Left lung (tissue), 14 donors: ENCODE measurements around the gene NKIRAS2. TPM values are rescaled to one million over a fixed set of nuclear protein-coding genes. Genes with fewer than 3 reads are reported as not detected.
A peak's percentile ranks its signal among the peaks of the same experiment; 100 is the strongest.

Source experiments
- ATAC-seq: fragments of 200-7000 bp; cut with Tn5 transposase; one replicate; pipeline ENCODE4 v1.9.1; 2020; ENCODE audit warnings: moderate library complexity
- DNase-seq, 4 donors: peaks; one replicate each; pipeline ENCODE4 v3.0.0-alpha.2; 2013 to 2020
- H3K27ac ChIP-seq, 2 donors: fragments of 200-600 bp; sonication (generic) in 1 of 2; one replicate each; pipeline versions ENCODE4 v1.5.0 to v1.8.0; 2020 to 2021
- H3K27me3 ChIP-seq, 2 donors: fragments of 200-600 bp; sonication (generic) in 1 of 2; one replicate each; pipeline versions ENCODE4 v1.5.0 to v1.8.0; 2020 to 2021
- H3K36me3 ChIP-seq, 2 donors: fragments of 200-600 bp; sonication (generic) in 1 of 2; one replicate each; pipeline versions ENCODE4 v1.5.0 to v1.8.0; 2020 to 2021
- H3K4me1 ChIP-seq, 2 donors: fragments of 200-600 bp; one replicate each; pipeline ENCODE4 v1.8.0; 2021
- H3K4me3 ChIP-seq, 2 donors: fragments of 200-600 bp; sonication (generic) in 1 of 2; one replicate each; pipeline versions ENCODE4 v1.5.0 to v1.8.0; 2020 to 2021; ENCODE audit warnings: mild to moderate bottlenecking in 1 of 2
- H3K9me3 ChIP-seq, 2 donors: fragments of 200-600 bp; sonication (generic) in 1 of 2; one replicate each; pipeline versions ENCODE4 v1.5.0 to v1.8.0; 2020 to 2021
- intact Hi-C, 2 donors: fragments of 100-400 bp; cut with DNase I; formaldehyde crosslinking; loops; one replicate each; pipeline versions ENCODE4 v1.11.2 to v1.14.2; 2022
- long read RNA-seq, 12 donors: library from polyadenylated mRNA in 2 of 12; unstranded in 2 of 12; transcript quantifications; one replicate each; pipeline ENCODE4 v2.0.0 and lab custom pipeline, GENCODE V29; 2019 to 2026
- polyA plus RNA-seq, 6 donors: library from polyadenylated mRNA; unstranded; fragments of 120-200 nt; gene quantifications; one replicate each; pipeline ENCODE4 v1.2.1, GENCODE V29; 2013; ENCODE audit not compliant: insufficient read length in 6 of 6
- total RNA-seq, 2 donors: library from RNA; stranded (reverse); fragmentation: NEBNext Ultra II Directional; extraction: Animal tissue kit (Norgen Biotek cat#: 25700); gene quantifications; one replicate each; pipeline ENCODE4 v1.2.1, GENCODE V29; 2021
- TF ChIP-seq, protein P1 (sequence below), 2 donors: fragments of 200-600 bp; sonication (generic) in 1 of 2; IDR thresholded peaks; one replicate each; pipeline versions ENCODE4 v1.5.0 to v1.8.0; 2021; ENCODE audit warnings: antibody characterized with exemption in 2 of 2
- donor health status: DM: no; HTN: yes; CAD: no.
- donor health status: DM: no; HTN: no; CAD: no.

NKIRAS2 gene
- total RNA-seq, result 10 to 100 TPM; 29.6 to 32.3 TPM
- 10 to 100 TPM; 43.0 to 50.1 (median 46.9) TPM for polyA plus RNA-seq
- long read RNA-seq, donor 1, full-length matches to known transcripts, result 46 of 46 reads
- long read RNA-seq, donor 1, partial matches to known transcripts, result 0 of 46 reads
- long read RNA-seq, donor 1, other reads (novel, unspliced or antisense), result 0 of 46 reads
- long read RNA-seq, donor 2, full-length matches to known transcripts, result 29 of 29 reads
- long read RNA-seq, donor 2, partial matches to known transcripts, result 0 of 29 reads
- long read RNA-seq, donor 2, other reads (novel, unspliced or antisense), result 0 of 29 reads
- long read RNA-seq, donor 3, full-length matches to known transcripts, result 27 of 27 reads
- long read RNA-seq, donor 3, partial matches to known transcripts, result 0 of 27 reads
- long read RNA-seq, donor 3, other reads (novel, unspliced or antisense), result 0 of 27 reads
- long read RNA-seq, donor 4, transcript NKIRAS2-206 (4 exons, 1,909 nt), result major isoform, 26 of 36 reads
- long read RNA-seq, donor 4, partial matches to known transcripts, result 0 of 36 reads
- long read RNA-seq, donor 4, other reads (novel, unspliced or antisense), result 5 of 36 reads
- long read RNA-seq, donor 5, full-length matches to known transcripts, result 32 of 32 reads
- long read RNA-seq, donor 5, partial matches to known transcripts, result 0 of 32 reads
- long read RNA-seq, donor 5, other reads (novel, unspliced or antisense), result 0 of 32 reads
- long read RNA-seq, donor 6, full-length matches to known transcripts, result 15 of 35 reads
- long read RNA-seq, donor 6, partial matches to known transcripts, result 20 of 35 reads
- long read RNA-seq, donor 6, other reads (novel, unspliced or antisense), result 0 of 35 reads
- long read RNA-seq, donor 7, transcript NKIRAS2-206 (4 exons, 1,909 nt), result major isoform, 10 of 15 reads
- long read RNA-seq, donor 7, partial matches to known transcripts, result 0 of 15 reads
- long read RNA-seq, donor 7, other reads (novel, unspliced or antisense), result 0 of 15 reads
- long read RNA-seq, donor 8, full-length matches to known transcripts, result 47 of 223 reads
- long read RNA-seq, donor 8, partial matches to known transcripts, result 160 of 223 reads
- long read RNA-seq, donor 8, other reads (novel, unspliced or antisense), result 16 of 223 reads
- long read RNA-seq, donor 9, result 0 reads
- long read RNA-seq, donor 10, transcript NKIRAS2-207 (4 exons, 1,461 nt), result minor isoform, 6 of 53 reads
- long read RNA-seq, donor 10, transcript NKIRAS2-206 (4 exons, 1,909 nt), result major isoform, 39 of 53 reads
- long read RNA-seq, donor 10, partial matches to known transcripts, result 0 of 53 reads
- long read RNA-seq, donor 10, other reads (novel, unspliced or antisense), result 5 of 53 reads
- long read RNA-seq, donor 11, result 0 reads
- long read RNA-seq, donor 12, full-length matches to known transcripts, result 30 of 30 reads
- long read RNA-seq, donor 12, partial matches to known transcripts, result 0 of 30 reads
- long read RNA-seq, donor 12, other reads (novel, unspliced or antisense), result 0 of 30 reads

DNA sequence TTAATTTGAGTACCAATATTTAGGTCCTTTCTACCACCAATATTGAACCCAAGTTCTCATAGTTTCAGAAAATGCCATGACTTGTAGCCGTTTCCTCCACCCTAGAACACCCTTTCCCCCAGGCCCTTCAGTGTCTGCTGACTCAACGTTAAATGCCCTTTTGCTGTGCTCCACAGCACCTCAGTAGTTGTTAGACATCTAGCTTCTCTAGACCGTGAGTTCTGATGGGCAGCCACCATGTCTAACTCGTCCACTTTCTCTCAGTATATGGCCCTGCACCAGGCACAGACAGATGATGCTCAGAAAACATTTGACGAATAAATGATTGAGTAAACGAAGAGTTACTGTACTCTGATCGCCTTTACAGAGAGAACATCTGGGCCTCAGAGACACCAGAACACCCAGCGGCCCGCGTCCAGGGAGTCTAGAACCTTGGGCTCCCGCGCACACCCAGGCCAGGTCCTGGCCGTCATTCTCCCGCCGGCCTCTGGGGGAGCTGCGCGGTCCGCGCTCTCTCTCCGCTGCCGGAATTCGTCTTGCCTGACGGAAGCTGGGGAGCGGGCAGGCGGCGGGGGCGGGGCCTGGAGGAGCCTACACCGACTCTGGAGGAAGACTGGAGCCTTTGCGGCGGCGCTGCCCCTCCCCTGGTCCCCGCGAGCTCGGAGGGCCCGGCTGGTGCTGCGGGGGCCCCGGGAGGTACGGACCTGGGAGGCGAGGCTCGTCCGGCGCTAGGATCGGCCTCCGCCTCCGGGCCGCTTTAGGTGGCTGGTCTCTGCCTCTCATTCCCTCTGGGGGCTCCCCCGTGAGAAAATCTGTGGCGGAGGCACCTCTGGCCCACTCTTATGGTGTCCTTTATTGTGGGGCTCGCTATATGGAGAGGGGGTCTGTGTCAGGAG is at the start of gene NKIRAS2:
TSS of gene NKIRAS2 (plus strand) at position 582 of the 896 bp plus-strand sequence. CDS start 1,488 bp downstream, outside the sequence.
- H3K4me1 ChIP-seq, result peaks cover 34 to 72% of the 10 kb centered on the region in 2 donors
- TF ChIP-seq, protein P1, sequence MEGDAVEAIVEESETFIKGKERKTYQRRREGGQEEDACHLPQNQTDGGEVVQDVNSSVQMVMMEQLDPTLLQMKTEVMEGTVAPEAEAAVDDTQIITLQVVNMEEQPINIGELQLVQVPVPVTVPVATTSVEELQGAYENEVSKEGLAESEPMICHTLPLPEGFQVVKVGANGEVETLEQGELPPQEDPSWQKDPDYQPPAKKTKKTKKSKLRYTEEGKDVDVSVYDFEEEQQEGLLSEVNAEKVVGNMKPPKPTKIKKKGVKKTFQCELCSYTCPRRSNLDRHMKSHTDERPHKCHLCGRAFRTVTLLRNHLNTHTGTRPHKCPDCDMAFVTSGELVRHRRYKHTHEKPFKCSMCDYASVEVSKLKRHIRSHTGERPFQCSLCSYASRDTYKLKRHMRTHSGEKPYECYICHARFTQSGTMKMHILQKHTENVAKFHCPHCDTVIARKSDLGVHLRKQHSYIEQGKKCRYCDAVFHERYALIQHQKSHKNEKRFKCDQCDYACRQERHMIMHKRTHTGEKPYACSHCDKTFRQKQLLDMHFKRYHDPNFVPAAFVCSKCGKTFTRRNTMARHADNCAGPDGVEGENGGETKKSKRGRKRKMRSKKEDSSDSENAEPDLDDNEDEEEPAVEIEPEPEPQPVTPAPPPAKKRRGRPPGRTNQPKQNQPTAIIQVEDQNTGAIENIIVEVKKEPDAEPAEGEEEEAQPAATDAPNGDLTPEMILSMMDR (IDR thresholded peaks at IDR 0.05), result peak; percentile 94 to 98
- intact Hi-C loops, result loop anchor here in 1 of 2 donors (10.0 kb wide), 2 partner anchors 55 to 95 kb away; partner anchors contain the start of genes CNP and DHX58
- H3K4me3 ChIP-seq, result peak within 1 kb of the TSS; percentile 80 to 89
- H3K27ac ChIP-seq, result peak within 1 kb of the TSS; percentile 67 to 84
- no peaks in the 10 kb centered on the region for H3K9me3 ChIP-seq
- ATAC-seq (peak; percentile 82), DNase-seq (peak; percentile 81 to 100 (median 94))
- no peaks in the 10 kb centered on the region for H3K27me3 ChIP-seq
- H3K36me3 ChIP-seq, result peaks cover 0 to 28% of the 10 kb centered on the region in 2 donors

DNA sequence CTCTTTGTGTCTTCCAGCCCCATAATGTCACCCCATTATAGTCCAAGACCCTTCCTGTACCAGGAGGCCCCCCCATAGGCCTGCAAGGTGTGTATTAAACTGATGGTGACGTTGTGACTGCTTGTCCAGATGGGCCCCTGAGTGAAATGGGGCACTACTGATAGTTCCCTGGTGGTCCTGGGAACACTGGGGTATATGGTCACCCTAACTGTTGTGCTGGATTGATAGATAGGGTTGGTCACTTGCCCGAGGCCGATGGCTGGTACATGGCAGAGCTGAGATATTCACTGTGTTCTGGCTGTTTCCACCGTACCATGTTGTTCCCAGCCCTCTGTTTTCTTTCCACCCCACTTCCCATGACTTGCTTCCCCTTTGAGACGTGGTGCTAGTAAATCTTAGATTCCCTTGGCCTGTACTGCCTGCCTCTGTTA is 49.0 kb upstream of the NKIRAS2 start:
- DNase-seq (peak in 1 of 4 donors; percentile 1), ATAC-seq (no peak)
- H3K27me3 ChIP-seq, result no peaks in the 10 kb centered on the region
- H3K9me3 ChIP-seq, result no peaks in the 10 kb centered on the region
- H3K4me3 ChIP-seq, result no peak overlapping the region
- TF ChIP-seq, protein P1 (IDR thresholded peaks at IDR 0.05), result no peak
- intact Hi-C loops, result no loop called here
- H3K27ac ChIP-seq, result no peak overlapping the region
- H3K4me1 ChIP-seq, result peaks cover 3 to 56% of the 10 kb centered on the region in 2 donors
- peaks cover 0 to 73% of the 10 kb centered on the region in 2 donors for H3K36me3 ChIP-seq

DNA sequence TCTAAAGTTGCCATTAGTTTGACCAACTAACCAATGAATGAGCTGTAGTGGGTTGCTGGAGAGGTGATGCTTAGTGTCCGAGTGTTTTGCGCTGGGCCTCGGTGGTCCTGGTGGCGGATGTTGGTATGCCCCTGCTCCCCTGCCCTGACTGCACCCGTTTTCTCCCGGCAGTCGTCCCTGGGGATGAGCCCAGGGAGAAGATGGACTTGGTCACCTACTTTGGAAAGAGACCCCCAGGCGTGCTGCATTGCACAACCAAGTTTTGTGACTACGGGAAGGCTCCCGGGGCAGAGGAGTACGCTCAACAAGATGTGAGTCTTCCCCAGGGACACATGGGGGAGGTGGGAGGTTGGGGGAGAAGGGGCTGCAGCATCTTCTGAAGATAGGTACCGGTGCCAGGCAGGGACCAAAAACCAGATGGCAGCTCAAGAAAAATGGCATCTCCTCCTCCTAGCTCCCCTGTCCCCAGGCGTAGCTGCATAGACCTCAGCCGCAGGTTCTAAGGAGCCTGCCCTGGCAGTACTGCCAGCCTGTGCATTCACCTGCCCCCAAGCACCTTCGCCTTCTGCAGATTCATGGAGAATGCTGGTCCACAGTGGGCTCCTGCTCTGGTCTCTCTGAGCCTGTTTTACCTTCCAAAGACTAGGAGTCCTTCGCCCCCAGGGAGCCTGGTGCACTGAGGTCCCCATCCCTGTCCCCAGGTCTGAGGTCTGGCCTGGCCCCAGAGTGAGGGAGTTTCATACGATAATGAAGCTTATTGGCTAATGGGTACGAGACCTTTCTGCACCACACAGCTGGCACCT is 48.0 kb upstream of the NKIRAS2 start:
- intact Hi-C loops, result no loop called here
- no peak for ATAC-seq
- H3K27ac ChIP-seq, result no peak overlapping the region
- TF ChIP-seq, protein P1 (IDR thresholded peaks at IDR 0.05), result no peak
- H3K9me3 ChIP-seq, result no peaks in the 10 kb centered on the region
- DNase-seq, result peak in 1 of 4 donors; percentile 24
- no peaks in the 10 kb centered on the region for H3K27me3 ChIP-seq
- H3K4me3 ChIP-seq, result no peak overlapping the region
- H3K36me3 ChIP-seq, result peaks cover 0 to 84% of the 10 kb centered on the region in 2 donors
- peaks cover 3 to 52% of the 10 kb centered on the region in 2 donors for H3K4me1 ChIP-seq
